ENCODE data around the gene PSEN1.
"Not testable (repeated sequence)": the region's sequence is repeated elsewhere in the genome, so short reads cannot be mapped to it uniquely, and the experiment has no call there.

The PSEN1 gene

DNA sequence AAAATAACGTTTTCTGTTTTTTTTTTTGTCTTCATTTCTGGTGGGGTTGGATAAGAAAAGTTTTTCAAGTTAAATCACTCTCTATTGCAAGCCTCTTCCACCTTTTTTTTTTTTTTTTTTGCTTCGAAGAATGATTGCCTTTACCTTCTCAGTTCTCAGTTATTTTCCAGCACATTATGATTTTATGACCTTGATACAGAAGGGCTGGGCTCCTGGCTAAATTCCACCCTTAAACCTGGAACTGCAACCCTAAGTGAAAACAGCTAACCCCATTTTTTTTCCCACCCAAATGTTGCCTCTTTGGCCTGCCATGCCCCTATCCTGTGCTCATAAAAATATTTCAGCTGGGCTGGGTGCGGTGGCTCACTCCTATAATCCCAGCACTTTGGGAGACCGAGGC is 31.4 kb downstream of the PSEN1 start:
- no peak for DNase-seq

DNA sequence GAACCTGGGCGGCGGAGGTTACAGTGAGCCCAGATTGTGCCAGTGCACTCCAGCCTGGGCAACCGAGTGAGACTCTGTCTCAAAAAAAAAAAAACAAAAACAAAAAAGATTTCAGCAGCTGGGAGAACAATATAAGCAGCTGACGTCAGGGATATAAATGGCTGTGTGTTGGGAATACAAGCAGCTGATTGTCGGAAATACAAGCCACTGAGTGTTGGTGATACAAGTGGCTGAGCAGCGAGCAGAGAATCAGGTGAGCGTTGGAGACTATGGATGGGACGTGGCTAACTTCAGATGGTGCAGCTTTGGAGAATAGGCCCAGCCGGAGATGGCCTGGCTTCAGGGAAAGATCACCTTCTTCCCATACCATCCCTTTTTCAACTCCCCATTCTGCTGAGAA is 32.0 kb downstream of the PSEN1 start:
- DNase-seq, result no peak

DNA sequence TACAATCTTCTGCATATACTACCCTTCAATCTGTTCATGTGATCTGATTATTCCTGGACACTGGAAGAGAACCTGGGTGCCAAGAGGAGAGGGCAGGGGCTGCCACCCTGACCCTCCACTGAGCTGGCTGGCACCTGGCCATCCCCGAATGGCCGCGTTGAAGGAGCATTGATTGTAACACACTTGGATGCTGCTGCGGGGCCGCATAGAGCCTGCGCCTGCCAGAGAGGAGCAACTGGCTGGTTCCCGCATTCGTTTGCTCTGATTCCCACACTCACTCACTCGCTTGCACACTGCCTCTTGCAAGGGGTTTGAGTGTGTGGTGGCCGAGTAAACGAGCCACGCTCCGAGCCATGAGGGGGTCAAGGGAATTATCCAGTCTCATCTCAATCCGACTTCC is 32.4 kb downstream of the PSEN1 start:
- DNase-seq, result no peak

DNA sequence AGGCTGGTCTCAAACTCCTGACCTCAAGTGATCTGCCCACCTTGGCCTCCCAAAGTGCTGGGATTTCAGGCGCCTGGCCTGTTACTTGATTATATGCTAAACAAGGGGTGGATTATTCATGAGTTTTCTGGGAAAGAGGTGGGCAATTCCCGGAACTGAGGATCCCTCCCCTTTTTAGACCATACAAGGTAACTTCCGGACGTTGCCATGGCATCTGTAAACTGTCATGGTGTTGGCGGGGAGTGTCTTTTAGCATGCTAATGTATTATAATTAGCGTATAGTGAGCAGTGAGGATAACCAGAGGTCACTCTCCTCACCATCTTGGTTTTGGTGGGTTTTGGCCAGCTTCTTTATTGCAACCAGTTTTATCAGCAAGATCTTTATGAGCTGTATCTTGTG is 33.5 kb downstream of the PSEN1 start:
- DNase-seq, result not testable (repeated sequence)

DNA sequence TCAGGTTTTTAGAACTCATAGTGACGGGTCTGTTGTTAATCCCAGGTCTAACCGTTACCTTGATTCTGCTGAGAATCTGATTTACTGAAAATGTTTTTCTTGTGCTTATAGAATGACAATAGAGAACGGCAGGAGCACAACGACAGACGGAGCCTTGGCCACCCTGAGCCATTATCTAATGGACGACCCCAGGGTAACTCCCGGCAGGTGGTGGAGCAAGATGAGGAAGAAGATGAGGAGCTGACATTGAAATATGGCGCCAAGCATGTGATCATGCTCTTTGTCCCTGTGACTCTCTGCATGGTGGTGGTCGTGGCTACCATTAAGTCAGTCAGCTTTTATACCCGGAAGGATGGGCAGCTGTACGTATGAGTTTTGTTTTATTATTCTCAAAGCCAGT is 34.4 kb downstream of the PSEN1 start:
- no peak for DNase-seq

DNA sequence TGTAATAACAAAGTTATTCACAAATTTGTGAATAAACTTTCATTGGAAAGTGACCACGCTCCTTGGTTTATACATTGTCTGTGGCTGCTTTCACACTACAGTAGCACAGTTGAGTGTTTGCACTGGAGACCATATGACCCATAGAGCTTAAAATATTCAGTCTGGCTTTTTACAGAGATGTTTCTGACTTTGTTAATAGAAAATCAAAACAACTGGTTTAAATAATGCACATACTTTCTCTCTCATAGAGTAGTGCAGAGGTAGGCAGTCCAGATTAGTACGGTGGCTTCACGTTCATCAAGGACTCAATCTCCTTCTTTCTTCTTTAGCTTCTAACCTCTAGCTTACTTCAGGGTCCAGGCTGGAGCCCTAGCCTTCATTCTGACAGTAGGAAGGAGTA is 36.2 kb downstream of the PSEN1 start:
- no peak for DNase-seq

DNA sequence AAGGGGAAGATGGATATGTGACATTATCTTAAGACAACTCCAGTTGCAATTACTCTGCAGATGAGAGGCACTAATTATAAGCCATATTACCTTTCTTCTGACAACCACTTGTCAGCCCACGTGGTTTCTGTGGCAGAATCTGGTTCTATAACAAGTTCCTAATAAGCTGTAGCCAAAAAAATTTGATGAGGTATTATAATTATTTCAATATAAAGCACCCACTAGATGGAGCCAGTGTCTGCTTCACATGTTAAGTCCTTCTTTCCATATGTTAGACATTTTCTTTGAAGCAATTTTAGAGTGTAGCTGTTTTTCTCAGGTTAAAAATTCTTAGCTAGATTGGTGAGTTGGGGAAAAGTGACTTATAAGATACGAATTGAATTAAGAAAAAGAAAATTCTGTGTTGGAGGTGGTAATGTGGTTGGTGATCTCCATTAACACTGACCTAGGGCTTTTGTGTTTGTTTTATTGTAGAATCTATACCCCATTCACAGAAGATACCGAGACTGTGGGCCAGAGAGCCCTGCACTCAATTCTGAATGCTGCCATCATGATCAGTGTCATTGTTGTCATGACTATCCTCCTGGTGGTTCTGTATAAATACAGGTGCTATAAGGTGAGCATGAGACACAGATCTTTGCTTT is 36.9 kb downstream of the PSEN1 start:
- DNase-seq, result no peak

DNA sequence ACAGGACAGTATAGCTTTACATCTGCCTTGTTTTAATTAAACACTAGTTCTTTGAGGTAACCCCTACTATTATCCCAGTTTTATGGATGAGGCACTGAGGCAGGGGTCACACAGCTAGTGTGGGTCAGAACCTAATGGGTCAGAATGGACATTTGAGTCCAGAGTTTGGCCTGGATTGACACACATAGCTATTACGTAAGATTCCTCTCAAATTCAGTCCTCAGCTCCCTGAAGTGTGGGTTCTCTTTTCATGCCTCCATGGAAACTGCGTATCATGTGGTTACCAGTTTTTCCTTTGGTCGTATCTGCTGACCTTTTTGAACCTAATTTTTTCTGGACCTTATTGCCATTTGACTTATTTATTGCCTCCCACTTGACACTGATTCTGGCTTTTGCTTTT is 40.4 kb downstream of the PSEN1 start:
- no peak for DNase-seq

DNA sequence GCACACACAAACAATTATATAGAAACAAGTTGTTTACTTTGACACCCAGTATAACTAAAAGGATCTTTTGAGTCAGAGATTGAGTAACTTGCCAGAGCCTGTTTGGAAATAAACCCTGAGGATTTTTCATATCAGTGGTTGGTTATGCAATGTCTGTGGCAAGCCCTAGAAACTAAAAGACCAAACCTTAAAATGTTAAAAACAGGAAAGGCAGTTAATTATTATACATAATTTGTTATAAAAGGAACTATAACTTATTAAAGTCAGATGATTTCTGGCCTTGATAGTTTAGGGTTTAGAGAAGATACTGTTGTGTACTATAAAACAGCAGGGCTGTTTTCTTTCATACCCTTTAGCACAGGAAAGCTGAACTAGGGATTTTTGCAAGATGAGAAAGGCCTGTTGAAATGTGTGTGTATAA is 44.1 kb downstream of the PSEN1 start:
- DNase-seq, result no peak

DNA sequence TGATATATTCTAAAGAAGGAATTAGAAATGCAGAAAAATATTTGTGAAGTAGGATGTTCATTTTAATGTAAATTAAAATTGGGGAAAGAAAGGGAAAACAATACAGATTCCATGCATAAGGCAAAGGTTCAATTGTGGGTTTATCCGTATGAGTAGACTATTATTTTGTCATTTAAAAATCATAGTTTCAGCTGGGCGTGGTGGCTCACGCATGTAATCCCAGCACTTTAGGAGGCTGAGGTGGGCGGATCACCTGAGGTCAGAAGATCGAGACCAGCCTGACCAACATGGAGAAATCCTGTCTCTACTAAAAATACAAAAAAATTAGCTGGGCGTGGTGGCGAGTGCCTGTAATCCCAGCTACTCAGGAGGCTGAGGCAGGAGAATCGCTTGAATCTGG is 44.7 kb downstream of the PSEN1 start:
- not testable (repeated sequence) for DNase-seq

DNA sequence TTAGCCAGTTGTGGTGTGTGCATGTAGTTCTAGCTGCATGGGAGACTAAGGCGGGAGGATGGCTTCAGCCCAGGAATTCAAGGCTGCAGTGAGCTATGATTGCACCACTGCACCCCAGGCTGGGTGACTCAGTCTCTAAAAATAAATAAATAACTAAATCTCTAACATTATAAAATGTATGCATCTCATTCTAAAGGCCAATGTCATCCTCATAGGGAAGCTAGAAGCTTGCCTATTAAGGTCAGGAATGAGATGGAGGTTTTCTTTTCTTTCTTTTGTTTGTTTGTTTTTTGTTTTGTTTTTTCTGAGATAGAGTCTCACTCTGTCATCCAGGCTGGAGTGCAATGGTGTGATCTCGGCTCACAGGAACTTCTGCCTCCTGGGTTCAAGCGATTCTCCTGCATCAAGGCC is 52.2 kb downstream of the PSEN1 start:
- no peak for DNase-seq

DNA sequence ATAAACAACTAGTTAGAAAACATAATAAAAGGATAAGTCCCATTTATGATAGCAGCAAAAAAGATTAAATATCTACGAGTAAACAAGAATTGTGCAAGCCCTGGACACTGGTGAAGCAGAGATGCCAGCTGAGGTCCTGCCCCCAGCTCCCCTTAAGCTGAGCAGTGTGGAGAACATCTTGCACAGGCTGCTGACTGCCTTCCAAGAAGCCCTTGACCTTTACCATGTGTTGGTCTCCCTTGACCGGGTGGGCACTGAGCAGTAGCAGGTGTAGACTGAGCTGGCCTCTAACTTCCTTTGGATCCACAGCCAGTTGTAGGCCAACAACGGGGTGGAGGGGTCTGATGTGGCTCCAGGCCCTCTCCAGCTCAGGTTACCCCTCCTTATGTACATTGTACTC is 53.3 kb downstream of the PSEN1 start:
- no peak for DNase-seq

DNA sequence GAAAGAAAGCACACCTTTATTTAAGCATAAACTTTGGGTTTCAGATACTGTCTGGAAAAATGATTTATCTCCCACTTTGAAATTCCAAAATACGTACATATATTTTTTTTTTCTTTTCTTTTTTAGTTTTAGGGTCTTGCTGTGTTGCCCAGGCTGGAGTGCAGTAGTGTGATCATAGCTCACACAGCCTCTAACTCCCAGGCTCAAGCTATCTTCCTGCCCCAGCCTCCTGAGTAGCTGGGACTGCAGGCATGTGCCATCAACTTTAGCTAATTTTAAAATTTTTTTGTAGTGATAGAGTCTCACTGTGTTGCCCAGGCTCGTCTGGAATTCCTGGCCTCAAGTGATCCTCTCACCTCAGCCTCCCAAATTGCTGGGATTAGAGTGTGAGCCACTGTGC is 55.1 kb downstream of the PSEN1 start:
- no peak for DNase-seq

DNA sequence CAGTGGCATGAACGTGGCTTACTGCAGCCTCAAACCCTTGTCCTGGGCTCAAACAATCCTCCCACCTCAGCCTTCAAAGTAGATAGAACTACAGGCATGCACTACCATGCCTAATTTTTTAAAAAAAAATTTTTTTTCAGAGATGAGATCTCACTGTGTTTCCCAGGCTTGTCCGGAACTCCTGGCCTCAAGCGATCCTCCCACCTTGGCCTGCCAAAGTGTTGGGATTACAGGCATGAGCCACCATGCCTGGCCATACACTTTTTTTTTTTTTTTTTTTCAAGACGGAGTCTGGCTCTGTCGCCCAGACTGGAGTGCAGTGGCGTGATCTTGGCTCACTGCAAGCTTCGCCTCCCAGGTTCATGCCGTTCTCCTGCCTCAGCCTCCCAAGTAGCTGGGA is 58.0 kb downstream of the PSEN1 start:
- DNase-seq, result not testable (repeated sequence)

DNA sequence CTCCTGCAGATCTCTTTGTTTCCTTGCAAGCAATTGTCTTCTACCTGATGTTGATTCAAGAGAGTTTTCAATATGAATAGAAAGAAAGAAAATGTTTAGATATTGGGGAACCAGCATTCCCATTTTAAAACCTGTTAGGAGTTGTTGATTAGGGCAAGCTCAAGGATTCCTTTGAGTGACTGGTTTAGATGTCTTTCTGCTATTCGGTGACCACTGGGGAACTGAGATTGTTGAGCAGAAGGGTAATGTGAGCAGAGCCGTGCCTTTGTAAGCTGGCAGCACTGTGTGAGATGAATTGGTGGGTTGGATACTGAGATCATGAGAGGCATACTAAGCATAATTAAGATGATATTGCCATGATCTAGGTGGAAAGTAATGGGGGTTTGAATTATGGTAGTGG is 61.9 kb downstream of the PSEN1 start:
- no peak for DNase-seq

DNA sequence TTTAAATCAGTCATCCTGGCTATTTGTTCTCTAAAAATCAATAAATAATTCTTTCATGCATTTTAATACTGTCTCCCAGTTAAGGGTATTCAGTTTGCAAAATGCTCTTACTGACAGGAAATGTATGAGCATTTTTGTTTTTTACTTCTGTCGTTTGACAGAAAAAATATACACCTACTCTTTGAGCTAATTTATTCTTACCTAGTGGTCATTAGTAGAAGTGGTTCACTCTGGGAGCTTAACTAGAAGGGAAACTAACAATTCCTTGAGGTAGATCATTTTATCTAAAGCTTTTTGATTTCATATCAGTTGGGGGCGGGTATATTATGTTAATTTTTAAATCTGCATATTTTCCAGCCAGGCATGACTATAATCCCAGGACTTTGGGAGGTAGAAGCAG is 67.2 kb downstream of the PSEN1 start:
- DNase-seq, result no peak

DNA sequence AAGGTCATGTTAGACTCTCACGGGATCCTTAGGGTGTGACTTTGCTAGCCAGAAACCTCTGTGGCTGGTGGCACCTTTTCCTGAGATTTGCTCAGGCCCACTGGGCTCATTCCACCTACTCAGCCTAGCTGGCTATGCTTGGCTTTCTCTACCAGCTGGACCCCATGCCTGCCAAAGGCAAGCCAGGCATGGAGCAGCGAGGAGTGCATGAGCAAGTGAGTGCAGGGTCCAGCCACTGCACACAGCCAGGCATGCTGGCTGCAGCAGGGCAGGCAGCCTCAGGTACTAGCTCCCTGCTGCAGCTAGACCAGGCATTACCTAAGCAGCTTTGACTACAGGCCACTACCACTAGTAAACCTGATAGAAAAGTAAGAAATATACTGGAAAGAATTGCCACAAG is 71.3 kb downstream of the PSEN1 start:
- no peak for DNase-seq

DNA sequence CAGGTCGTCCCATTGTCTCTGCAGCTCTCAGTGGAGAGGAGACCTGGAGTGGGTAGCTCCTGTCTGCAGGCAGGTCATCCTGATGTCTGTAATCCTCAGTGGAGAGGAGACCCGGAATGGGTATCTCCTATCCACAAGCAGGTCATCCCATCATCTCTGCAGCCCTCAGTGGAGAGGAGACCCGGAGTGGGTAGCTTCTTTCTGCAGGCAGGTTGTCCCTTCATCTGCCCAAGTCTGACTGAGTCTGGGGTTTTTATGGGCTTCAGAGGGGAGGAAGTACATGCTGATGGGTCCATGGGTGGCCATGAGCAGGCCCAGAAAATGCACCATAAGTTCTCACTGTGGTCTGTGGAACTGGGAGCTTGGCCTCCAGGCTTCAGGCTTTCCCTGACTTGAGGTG is 72.1 kb downstream of the PSEN1 start:
- peak in 1 of 2 experiments; percentile 9 for DNase-seq

DNA sequence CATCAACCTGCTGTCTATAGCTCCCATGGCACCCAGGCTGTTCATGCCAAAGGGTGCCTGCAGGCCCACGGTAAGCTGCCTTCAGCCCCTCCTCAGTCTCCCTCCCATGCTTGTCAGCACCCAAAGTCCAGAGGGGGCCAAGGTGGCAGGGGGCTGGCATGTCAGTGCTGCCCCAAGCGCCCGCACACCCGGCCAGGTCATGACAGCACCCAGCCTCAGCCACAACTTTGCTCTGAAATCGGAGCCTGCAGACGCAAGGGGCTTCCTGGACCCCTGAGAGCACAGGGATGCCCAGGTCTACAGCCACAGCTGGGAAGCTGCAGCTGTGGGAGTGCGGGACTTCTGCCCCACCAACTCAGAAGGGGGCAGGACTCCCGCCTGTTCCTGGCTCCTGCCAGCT is 72.5 kb downstream of the PSEN1 start:
- DNase-seq, result no peak

DNA sequence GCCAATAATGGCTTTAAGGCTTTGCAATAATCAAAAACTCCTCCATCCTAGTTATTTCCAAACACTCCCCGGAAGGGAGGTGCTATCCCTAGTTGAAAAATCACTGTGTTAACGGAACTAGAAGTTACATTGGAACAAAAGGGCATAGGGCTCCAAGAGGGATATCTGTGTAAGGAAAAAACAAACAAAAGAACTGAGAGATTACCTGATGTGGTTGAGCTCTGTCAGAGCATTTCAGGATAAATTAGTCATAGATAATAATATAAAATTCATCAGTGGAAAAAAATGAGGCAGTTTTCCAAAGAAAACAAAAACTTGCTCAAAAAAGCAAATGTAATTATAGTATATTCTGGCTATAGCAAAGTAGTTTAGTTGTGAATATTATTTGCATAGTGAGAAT is 73.6 kb downstream of the PSEN1 start:
- no peak for DNase-seq

DNA sequence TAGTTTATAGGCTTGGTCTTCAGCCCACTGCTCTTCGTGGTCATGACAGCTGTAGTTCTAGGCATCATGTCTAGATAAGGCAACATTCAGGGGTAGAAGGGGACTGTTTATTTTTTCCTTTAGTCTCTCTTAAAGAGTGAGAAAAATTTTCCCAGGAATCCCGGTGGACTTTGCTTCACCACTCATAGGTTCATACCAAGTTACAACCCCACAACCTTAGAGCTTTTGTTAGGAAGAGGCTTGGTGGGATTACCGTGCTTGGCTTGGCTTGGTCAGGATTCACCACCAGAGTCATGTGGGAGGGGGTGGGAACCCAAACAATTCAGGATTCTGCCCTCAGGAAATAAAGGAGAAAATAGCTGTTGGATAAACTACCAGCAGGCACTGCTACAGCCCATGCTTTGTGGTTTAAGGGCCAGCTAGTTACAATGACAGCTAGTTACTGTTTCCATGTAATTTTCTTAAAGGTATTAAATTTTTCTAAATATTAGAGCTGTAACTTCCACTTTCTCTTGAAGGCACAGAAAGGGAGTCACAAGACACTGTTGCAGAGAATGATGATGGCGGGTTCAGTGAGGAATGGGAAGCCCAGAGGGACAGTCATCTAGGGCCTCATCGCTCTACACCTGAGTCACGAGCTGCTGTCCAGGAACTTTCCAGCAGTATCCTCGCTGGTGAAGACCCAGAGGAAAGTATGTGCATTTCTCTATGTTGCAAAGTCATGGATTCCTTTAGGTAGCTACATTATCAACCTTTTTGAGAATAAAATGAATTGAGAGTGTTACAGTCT is 75.1 kb downstream of the PSEN1 start:
- DNase-seq, result no peak

DNA sequence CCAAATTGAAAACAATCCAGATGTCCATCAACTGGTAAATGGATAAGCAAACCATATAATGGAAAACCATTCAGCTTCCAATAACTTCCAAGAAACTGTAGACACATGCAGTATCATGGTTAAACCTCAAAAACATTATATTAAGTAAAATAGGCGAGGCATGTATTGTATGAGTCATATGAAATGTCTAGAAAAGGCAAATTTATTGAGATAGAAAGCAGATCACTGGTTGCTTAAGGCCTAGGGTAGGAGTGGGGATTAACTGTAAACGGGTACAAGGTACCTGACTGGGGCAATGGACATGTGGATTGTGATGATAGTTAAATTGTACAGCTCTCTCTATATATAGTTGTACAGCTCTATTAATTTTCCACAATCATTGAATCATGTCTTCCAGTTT is 79.7 kb downstream of the PSEN1 start:
- no peak for DNase-seq

DNA sequence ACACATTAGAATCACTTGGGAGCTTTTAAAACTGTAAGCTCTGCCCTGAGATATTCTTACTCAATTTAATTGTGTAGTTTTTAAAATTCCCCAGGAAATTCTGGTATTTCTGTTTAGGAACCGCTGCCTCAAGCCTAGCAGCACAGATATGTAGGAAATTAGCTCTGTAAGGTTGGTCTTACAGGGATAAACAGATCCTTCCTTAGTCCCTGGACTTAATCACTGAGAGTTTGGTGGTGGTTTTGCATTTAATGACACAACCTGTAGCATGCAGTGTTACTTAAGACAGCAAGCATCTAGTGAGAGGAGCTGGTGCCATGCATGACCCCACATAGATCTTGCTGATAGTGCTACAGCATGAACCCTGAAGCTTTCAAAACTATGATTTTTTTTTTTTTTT is 81.1 kb downstream of the PSEN1 start:
- DNase-seq, result no peak

DNA sequence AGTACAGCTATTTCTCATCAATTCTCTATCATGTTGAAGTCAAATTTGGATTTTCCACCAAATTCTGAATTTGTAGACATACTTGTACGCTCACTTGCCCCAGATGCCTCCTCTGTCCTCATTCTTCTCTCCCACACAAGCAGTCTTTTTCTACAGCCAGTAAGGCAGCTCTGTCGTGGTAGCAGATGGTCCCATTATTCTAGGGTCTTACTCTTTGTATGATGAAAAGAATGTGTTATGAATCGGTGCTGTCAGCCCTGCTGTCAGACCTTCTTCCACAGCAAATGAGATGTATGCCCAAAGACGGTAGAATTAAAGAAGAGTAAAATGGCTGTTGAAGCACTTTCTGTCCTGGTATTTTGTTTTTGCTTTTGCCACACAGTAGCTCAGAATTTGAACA is 83.8 kb downstream of the PSEN1 start:
- no peak for DNase-seq

DNA sequence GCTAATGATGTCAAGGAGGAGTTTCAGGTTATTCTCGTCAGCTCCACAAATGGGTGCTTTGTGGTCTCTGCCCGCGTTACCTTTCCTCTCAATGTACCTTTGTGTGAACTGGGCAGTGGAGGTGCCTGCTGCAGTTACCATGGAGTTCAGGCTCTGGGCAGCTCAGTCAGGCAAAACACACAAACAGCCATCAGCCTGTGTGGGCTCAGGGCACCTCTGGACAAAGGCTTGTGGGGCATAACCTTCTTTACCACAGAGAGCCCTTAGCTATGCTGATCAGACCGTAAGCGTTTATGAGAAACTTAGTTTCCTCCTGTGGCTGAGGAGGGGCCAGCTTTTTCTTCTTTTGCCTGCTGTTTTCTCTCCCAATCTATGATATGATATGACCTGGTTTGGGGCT is 84.3 kb downstream of the PSEN1 start:
- no peak for DNase-seq

All from NCI-H1930 (cell line).